GM23338 (cell line): ENCODE results near the gene OR2A25. TPM values are rescaled to one million over a fixed set of nuclear protein-coding genes. Genes with fewer than 3 reads are reported as not detected.

Source experiments
- ATAC-seq: fragments of 200-7000 bp; cut with Tn5 transposase; 3 replicates; pipeline ENCODE4 v1.9.1; 2020
- DNase-seq: peaks from one replicate; pipeline ENCODE4 v3.0.0-alpha.2; 2015; ENCODE audit warnings: low spot score
- H2AFZ ChIP-seq: fragments of 200-600 bp; sonication (generic); 2 replicates; pipeline ENCODE4 v1.8.0; 2016; ENCODE audit warnings: antibody characterized with exemption, mild to moderate bottlenecking, moderate library complexity
- H3F3A ChIP-seq: fragments of 200-600 bp; sonication (generic); replicated peaks from 2 replicates; pipeline ENCODE4 v1.8.0; 2017; ENCODE audit warnings: antibody characterized with exemption, mixed run types, low read depth
- H3K27ac ChIP-seq: fragments of 200-600 bp; sonication (generic); 2 replicates; pipeline ENCODE4 v1.6.1; 2016; ENCODE audit warnings: low read depth
- H3K27me3 ChIP-seq: fragments of 200-600 bp; sonication (generic); 2 replicates; pipeline ENCODE4 v1.8.0; 2016; ENCODE audit warnings: mild to moderate bottlenecking, mixed run types, moderate library complexity; ENCODE audit not compliant: insufficient read depth
- H3K36me3 ChIP-seq: fragments of 200-600 bp; sonication (generic); 2 replicates; pipeline ENCODE4 v1.8.0; 2016; ENCODE audit warnings: mild to moderate bottlenecking; ENCODE audit not compliant: insufficient read depth
- H3K4me1 ChIP-seq: fragments of 200-600 bp; sonication (generic); 2 replicates; pipeline ENCODE4 v1.8.0; 2016; ENCODE audit warnings: mild to moderate bottlenecking, moderate library complexity; ENCODE audit not compliant: insufficient read depth
- H3K4me2 ChIP-seq: fragments of 200-600 bp; sonication (generic); 2 replicates; pipeline ENCODE4 v1.7.1; 2017; ENCODE audit warnings: mixed run types
- H3K4me3 ChIP-seq: fragments of 200-600 bp; sonication (generic); 2 replicates; pipeline ENCODE4 v1.6.1; 2016; ENCODE audit warnings: mixed run types
- H3K79me2 ChIP-seq: fragments of 200-600 bp; sonication (generic); replicated peaks from 2 replicates; pipeline ENCODE4 v1.8.0; 2017; ENCODE audit warnings: mild to moderate bottlenecking; ENCODE audit not compliant: insufficient read depth
- H3K9me2 ChIP-seq: fragments of 200-600 bp; sonication (generic); 2 replicates; pipeline ENCODE4 v1.8.0; 2017; ENCODE audit not compliant: insufficient read depth
- H4K20me1 ChIP-seq: fragments of 200-600 bp; sonication (generic); replicated peaks from 2 replicates; pipeline ENCODE4 v1.8.0; 2017; ENCODE audit warnings: mild to moderate bottlenecking; ENCODE audit not compliant: insufficient read depth
- H3K27ac Mint-ChIP-seq: 2 replicates; pipeline ENCODE4 v1.8.0; 2020; ENCODE audit warnings: inconsistent platforms, mild to moderate bottlenecking, moderate library complexity, mixed read lengths
- H3K27me3 Mint-ChIP-seq: 3 replicates; pipeline ENCODE4 v1.8.0; 2022; ENCODE audit warnings: low read depth, mild to moderate bottlenecking, moderate library complexity, mixed read lengths, inconsistent platforms; ENCODE audit not compliant: insufficient read depth, poor library complexity
- H3K36me3 Mint-ChIP-seq: 3 replicates; pipeline ENCODE4 v1.8.0; 2021; ENCODE audit warnings: low read depth, mild to moderate bottlenecking, inconsistent platforms, moderate library complexity, mixed read lengths
- H3K4me1 Mint-ChIP-seq: 3 replicates; pipeline ENCODE4 v1.8.0; 2020; ENCODE audit warnings: mild to moderate bottlenecking, inconsistent platforms, mixed read lengths
- H3K4me3 Mint-ChIP-seq: 3 replicates; pipeline ENCODE4 v1.8.0; 2021; ENCODE audit warnings: moderate library complexity, mild to moderate bottlenecking, inconsistent platforms, mixed read lengths
- H3K9me3 Mint-ChIP-seq: 3 replicates; pipeline ENCODE4 v1.8.0; 2020; ENCODE audit warnings: moderate library complexity, mild to moderate bottlenecking, inconsistent platforms, mixed read lengths
- CREB1 ChIP-seq: fragments of 250-450 bp; sonication (Bioruptor Pico); IDR thresholded peaks from 2 replicates; pipeline ENCODE4 v1.5.0; 2020; ENCODE audit warnings: low read depth, mild to moderate bottlenecking, moderate library complexity
- ETS1 ChIP-seq: IDR thresholded peaks from 2 replicates; pipeline ENCODE4 v1.6.1; 2016; ENCODE audit warnings: antibody characterized with exemption
- EZH2 ChIP-seq: fragments of 200-600 bp; sonication (generic); IDR thresholded peaks from one replicate; pipeline ENCODE4 v1.8.0; 2017; ENCODE audit warnings: antibody characterized with exemption, mild to moderate bottlenecking, low read depth; ENCODE audit not compliant: unreplicated experiment
- EZH2phosphoT487 ChIP-seq: fragments of 200-600 bp; sonication (generic); IDR thresholded peaks from one replicate; pipeline ENCODE4 v1.8.1; 2018; ENCODE audit warnings: antibody characterized with exemption; ENCODE audit not compliant: unreplicated experiment
- JUNB ChIP-seq: IDR thresholded peaks from one replicate; pipeline ENCODE4 v1.6.1; 2016; ENCODE audit warnings: antibody characterized with exemption; ENCODE audit not compliant: unreplicated experiment
- NANOG ChIP-seq: IDR thresholded peaks from 2 replicates; pipeline ENCODE4 v1.6.1; 2016; ENCODE audit warnings: antibody characterized with exemption, borderline replicate concordance
- POLR2AphosphoS5 ChIP-seq: IDR thresholded peaks from 2 replicates; pipeline ENCODE4 v1.6.1; 2016; ENCODE audit warnings: antibody characterized with exemption, low read depth
- STAT1 ChIP-seq: IDR thresholded peaks from one replicate; pipeline ENCODE4 v1.6.1; 2016; ENCODE audit warnings: antibody characterized with exemption; ENCODE audit not compliant: unreplicated experiment
- ZNF114 ChIP-seq: fragments of 250-450 bp; sonication (Bioruptor Pico); IDR thresholded peaks from 2 replicates; pipeline ENCODE4 v1.5.0; 2020; ENCODE audit warnings: mild to moderate bottlenecking, moderate library complexity
- ZNF331 ChIP-seq: fragments of 250-450 bp; sonication (Bioruptor Pico); IDR thresholded peaks from 2 replicates; pipeline ENCODE4 v1.5.0; 2020; ENCODE audit warnings: low read depth, mild to moderate bottlenecking, moderate library complexity
- polyA plus RNA-seq: library from polyadenylated mRNA; unstranded; fragments of >200 nt; fragmentation: Nextera tagmentation; extraction: Ambion mirVana; gene quantifications from 2 replicates; pipeline ENCODE4 v1.2.1, GENCODE V29; 2016
- total RNA-seq: library from RNA; depleted of rRNA; stranded (reverse); fragments of >200 nt; shearing (Covaris generic); gene quantifications from 2 replicates; pipeline ENCODE4 v1.2.3, GENCODE V29; 2014
- TF ChIP-seq, protein P1 (sequence below): fragments of 250-450 bp; sonication (Bioruptor Pico); IDR thresholded peaks from 2 replicates; pipeline ENCODE4 v1.5.0; 2020; ENCODE audit warnings: mild to moderate bottlenecking, moderate library complexity
- TF ChIP-seq, protein P2 (sequence below): IDR thresholded peaks from one replicate; pipeline ENCODE4 v1.6.1; 2018; ENCODE audit warnings: antibody characterized with exemption; ENCODE audit not compliant: unreplicated experiment
- TF ChIP-seq, protein P3 (sequence below), 2 experiments: fragments of 200-600 bp in 1 of 2; sonication (generic) in 1 of 2; conservative IDR thresholded peaks; 2 replicates each; pipeline versions ENCODE4 v1.5.1 to v1.6.1; 2016 to 2017; ENCODE audit warnings: antibody characterized with exemption in 2 of 2, low read depth in 2 of 2, mild to moderate bottlenecking in 2 of 2, moderate library complexity in 1 of 2

The OR2A25 gene
- total and polyA plus RNA-seq, 2 experiments from 2014 or later = not detected

GRCh38 chr7:144027974-144028373 is 41.6 kb upstream of the OR2A25 start:
- Histone ChIP-seq H3K9me2 (no peaks in the 10 kb centered on the region), H3K4me1 (no peaks in the 10 kb centered on the region), H3K79me2 (no peaks in the 10 kb centered on the region), H4K20me1 (no peaks in the 10 kb centered on the region), H3K27ac (no peak overlapping the region), H3K4me3 (no peak overlapping the region), H3K4me2 (no peak overlapping the region), H3F3A (no peaks in the 10 kb centered on the region), H2AFZ (no peak overlapping the region), H3K36me3 (no peaks in the 10 kb centered on the region), H3K27me3 (no peaks in the 10 kb centered on the region)
- Mint-ChIP-seq H3K27me3 (no peaks in the 10 kb centered on the region), H3K4me1 (no peaks in the 10 kb centered on the region), H3K27ac (no peak overlapping the region), H3K36me3 (no peaks in the 10 kb centered on the region), H3K4me3 (no peak overlapping the region), H3K9me3 (no peaks in the 10 kb centered on the region)
- no peak for TF ChIP-seq CREB1
- TF ChIP-seq EZH2phosphoT487 = no peak
- TF ChIP-seq ZNF114 (CRISPR knock-in tag) = no peak
- TF ChIP-seq EZH2 = no peak
- TF ChIP-seq, protein P1, sequence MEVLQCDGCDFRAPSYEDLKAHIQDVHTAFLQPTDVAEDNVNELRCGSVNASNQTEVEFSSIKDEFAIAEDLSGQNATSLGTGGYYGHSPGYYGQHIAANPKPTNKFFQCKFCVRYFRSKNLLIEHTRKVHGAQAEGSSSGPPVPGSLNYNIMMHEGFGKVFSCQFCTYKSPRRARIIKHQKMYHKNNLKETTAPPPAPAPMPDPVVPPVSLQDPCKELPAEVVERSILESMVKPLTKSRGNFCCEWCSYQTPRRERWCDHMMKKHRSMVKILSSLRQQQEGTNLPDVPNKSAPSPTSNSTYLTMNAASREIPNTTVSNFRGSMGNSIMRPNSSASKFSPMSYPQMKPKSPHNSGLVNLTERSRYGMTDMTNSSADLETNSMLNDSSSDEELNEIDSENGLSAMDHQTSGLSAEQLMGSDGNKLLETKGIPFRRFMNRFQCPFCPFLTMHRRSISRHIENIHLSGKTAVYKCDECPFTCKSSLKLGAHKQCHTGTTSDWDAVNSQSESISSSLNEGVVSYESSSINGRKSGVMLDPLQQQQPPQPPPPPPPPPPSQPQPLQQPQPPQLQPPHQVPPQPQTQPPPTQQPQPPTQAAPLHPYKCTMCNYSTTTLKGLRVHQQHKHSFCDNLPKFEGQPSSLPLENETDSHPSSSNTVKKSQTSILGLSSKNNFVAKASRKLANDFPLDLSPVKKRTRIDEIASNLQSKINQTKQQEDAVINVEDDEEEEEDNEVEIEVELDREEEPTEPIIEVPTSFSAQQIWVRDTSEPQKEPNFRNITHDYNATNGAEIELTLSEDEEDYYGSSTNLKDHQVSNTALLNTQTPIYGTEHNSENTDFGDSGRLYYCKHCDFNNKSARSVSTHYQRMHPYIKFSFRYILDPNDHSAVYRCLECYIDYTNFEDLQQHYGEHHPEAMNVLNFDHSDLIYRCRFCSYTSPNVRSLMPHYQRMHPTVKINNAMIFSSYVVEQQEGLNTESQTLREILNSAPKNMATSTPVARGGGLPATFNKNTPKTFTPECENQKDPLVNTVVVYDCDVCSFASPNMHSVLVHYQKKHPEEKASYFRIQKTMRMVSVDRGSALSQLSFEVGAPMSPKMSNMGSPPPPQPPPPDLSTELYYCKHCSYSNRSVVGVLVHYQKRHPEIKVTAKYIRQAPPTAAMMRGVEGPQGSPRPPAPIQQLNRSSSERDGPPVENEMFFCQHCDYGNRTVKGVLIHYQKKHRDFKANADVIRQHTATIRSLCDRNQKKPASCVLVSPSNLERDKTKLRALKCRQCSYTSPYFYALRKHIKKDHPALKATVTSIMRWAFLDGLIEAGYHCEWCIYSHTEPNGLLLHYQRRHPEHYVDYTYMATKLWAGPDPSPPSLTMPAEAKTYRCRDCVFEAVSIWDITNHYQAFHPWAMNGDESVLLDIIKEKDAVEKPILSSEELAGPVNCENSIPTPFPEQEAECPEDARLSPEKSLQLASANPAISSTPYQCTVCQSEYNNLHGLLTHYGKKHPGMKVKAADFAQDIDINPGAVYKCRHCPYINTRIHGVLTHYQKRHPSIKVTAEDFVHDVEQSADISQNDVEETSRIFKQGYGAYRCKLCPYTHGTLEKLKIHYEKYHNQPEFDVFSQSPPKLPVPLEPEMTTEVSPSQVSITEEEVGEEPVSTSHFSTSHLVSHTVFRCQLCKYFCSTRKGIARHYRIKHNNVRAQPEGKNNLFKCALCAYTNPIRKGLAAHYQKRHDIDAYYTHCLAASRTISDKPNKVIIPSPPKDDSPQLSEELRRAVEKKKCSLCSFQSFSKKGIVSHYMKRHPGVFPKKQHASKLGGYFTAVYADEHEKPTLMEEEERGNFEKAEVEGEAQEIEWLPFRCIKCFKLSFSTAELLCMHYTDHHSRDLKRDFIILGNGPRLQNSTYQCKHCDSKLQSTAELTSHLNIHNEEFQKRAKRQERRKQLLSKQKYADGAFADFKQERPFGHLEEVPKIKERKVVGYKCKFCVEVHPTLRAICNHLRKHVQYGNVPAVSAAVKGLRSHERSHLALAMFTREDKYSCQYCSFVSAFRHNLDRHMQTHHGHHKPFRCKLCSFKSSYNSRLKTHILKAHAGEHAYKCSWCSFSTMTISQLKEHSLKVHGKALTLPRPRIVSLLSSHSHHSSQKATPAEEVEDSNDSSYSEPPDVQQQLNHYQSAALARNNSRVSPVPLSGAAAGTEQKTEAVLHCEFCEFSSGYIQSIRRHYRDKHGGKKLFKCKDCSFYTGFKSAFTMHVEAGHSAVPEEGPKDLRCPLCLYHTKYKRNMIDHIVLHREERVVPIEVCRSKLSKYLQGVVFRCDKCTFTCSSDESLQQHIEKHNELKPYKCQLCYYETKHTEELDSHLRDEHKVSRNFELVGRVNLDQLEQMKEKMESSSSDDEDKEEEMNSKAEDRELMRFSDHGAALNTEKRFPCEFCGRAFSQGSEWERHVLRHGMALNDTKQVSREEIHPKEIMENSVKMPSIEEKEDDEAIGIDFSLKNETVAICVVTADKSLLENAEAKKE (CRISPR knock-in tag) = no peak
- TF ChIP-seq POLR2AphosphoS5 = no peak
- TF ChIP-seq ZNF331 (CRISPR knock-in tag) = no peak
- no peak for TF ChIP-seq JUNB
- no peak for TF ChIP-seq NANOG
- TF ChIP-seq, protein P2, sequence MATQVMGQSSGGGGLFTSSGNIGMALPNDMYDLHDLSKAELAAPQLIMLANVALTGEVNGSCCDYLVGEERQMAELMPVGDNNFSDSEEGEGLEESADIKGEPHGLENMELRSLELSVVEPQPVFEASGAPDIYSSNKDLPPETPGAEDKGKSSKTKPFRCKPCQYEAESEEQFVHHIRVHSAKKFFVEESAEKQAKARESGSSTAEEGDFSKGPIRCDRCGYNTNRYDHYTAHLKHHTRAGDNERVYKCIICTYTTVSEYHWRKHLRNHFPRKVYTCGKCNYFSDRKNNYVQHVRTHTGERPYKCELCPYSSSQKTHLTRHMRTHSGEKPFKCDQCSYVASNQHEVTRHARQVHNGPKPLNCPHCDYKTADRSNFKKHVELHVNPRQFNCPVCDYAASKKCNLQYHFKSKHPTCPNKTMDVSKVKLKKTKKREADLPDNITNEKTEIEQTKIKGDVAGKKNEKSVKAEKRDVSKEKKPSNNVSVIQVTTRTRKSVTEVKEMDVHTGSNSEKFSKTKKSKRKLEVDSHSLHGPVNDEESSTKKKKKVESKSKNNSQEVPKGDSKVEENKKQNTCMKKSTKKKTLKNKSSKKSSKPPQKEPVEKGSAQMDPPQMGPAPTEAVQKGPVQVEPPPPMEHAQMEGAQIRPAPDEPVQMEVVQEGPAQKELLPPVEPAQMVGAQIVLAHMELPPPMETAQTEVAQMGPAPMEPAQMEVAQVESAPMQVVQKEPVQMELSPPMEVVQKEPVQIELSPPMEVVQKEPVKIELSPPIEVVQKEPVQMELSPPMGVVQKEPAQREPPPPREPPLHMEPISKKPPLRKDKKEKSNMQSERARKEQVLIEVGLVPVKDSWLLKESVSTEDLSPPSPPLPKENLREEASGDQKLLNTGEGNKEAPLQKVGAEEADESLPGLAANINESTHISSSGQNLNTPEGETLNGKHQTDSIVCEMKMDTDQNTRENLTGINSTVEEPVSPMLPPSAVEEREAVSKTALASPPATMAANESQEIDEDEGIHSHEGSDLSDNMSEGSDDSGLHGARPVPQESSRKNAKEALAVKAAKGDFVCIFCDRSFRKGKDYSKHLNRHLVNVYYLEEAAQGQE = no peak
- no peak for TF ChIP-seq ETS1
- TF ChIP-seq, protein P3, sequence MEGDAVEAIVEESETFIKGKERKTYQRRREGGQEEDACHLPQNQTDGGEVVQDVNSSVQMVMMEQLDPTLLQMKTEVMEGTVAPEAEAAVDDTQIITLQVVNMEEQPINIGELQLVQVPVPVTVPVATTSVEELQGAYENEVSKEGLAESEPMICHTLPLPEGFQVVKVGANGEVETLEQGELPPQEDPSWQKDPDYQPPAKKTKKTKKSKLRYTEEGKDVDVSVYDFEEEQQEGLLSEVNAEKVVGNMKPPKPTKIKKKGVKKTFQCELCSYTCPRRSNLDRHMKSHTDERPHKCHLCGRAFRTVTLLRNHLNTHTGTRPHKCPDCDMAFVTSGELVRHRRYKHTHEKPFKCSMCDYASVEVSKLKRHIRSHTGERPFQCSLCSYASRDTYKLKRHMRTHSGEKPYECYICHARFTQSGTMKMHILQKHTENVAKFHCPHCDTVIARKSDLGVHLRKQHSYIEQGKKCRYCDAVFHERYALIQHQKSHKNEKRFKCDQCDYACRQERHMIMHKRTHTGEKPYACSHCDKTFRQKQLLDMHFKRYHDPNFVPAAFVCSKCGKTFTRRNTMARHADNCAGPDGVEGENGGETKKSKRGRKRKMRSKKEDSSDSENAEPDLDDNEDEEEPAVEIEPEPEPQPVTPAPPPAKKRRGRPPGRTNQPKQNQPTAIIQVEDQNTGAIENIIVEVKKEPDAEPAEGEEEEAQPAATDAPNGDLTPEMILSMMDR (conservative IDR thresholded peaks at IDR 0.05; ENCODE audit: low read depth in 2 of 2) = no peak
- no peak for TF ChIP-seq STAT1
- DNase-seq (no peak), ATAC-seq (no peak)
